ENCODE measurements around the gene VSX1. TPM values are rescaled to one million over a fixed set of nuclear protein-coding genes. Genes with fewer than 3 reads are reported as not detected.

VSX1 gene
- total RNA-seq, 1 donor from 2014 or later = not detected

- FAIRE-seq (no peak), DNase-seq (ENCODE audit: low spot score in 2 of 2) (no peak)
Measured at GRCh38 chr20:25067102-25067987, 14.6 kb downstream of the VSX1 start.

- DNase-seq (ENCODE audit: low spot score in 2 of 2) (no peak), FAIRE-seq (no peak)
Measured at GRCh38 chr20:25066386-25066785, 15.6 kb downstream of the VSX1 start.

GRCh38 chr20:25065625-25066338 lies 16.2 kb downstream of the VSX1 start:
- FAIRE-seq (no peak), DNase-seq (ENCODE audit: low spot score in 2 of 2) (peak in 1 of 2 donors; percentile 70)

DNA sequence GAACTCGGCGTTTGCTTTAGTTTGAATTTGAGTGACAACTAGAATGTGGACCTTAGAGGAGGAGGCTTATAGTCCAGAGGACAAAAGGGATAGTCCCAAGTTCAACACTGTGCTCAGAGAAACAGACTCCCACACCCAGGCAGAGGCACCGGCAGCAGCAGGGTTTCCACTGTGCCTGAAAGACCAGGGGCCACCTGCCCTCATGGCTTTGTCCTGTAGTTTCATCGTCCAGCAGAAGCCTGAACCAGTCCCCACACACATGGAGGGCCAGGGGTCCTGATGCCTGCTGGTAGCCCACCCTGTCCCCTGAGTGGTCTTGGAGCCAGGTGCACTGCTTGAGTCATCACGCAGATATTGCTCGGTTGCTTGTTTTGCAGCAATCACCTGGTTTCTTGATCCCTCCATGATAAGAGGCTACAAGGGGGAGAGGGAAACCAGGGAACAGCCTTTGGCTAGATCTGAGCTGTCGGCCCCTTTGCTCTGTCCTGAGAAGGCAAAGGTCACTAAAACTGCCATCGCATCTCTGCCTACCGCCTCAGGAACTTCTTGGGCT lies 16.8 kb downstream of the VSX1 start:
- FAIRE-seq (no peak), DNase-seq (ENCODE audit: low spot score in 2 of 2) (no peak)

GRCh38 chr20:25064561-25065071 lies 17.3 kb downstream of the VSX1 start:
- no peak for DNase-seq (ENCODE audit: low spot score in 2 of 2)
- no peak for FAIRE-seq

DNA sequence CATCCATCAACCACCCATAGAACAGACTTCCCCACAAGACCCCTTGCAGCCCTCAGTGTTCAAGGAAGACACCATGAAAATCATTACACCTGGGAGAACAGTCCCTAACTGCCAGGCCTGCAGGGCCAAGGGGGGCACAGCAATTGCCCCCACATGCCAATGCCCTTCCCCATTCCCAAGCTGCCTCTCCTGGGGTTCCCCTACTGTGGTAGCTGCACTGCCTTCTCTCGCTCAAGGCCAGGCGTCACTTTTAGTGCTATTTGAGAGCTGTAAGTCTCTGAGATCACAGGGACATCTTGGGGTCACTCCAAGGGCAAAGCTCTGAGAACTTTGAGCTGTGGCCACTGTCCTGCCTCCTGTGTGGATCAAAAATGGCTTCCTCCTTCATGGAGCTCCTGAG lies 18.0 kb downstream of the VSX1 start:
- no peak for FAIRE-seq
- DNase-seq (ENCODE audit: low spot score in 2 of 2) = no peak

GRCh38 chr20:25063546-25063945 lies 18.4 kb downstream of the VSX1 start:
- no peak for FAIRE-seq
- no peak for DNase-seq (ENCODE audit: low spot score in 2 of 2)

GRCh38 chr20:25062841-25063240 lies 19.1 kb downstream of the VSX1 start:
- DNase-seq (ENCODE audit: low spot score in 2 of 2) (no peak), FAIRE-seq (no peak)

DNA sequence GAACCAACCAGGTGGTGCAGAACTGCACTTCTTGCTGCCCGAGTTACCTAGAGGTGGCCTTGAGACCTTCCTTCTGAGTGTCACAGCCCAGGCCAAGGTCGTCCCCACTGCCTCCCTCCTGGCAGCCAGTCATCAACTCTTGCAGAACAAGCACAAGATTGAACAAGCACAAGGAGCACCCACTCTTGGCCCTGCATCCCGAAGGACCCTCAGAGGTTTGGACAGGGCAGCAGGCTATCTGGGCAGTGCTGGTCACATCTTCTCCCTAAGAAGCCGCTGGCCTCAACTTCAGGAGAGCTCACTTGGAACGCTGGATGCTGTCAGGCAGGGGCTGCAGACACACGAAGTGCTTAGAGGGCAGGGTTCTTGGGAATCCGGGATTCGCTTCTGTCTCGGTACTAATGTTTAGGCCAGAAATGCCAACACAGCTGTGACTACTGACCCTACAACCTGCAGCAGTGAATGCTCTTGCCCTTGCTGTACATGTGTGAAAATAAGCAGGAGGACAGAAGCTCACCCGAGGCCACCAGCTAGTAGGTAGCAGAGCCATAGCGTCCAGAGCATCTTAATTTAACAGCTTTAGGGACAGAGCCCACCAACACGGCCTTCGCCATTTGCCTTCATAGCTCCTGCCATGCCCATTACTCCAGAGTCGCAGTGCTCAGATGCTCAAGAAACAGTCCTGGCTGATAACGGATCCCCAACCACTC lies 20.0 kb downstream of the VSX1 start:
- DNase-seq (ENCODE audit: low spot score in 2 of 2) = no peak
- no peak for FAIRE-seq

DNA sequence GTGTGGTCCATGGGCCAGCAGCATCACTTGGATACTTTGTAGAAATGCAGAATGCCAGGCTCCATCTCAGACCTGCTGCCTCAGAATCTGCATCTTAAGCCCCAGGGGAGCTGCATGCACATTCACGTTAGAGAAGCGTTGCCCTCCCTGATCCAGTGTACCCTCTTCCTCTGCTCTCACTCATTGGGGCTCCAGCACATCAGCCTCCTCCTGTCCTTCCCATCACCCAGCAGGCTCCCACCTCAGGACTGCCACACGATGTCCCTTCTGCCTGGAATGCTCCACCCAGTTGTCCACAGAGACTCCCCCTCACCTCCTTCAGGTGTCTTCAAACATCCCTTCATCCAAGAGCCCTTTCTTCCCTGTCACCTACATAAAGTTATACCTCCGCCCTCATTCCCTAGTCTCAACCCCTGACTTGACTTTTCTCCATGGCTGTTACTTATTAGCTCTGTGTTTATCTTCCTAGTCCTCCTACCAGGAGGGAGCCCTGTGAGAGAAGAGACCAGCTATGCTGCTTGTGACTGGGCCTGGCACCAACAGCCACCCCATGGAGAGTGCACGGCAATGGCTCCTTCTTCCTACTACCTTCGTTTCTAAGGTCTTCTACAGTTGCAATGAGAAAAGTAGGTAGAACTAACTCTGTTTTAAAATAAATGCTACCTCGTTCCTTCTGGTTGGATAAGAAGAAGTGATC lies 20.7 kb downstream of the VSX1 start:
- FAIRE-seq (no peak), DNase-seq (ENCODE audit: low spot score in 2 of 2) (no peak)

DNA sequence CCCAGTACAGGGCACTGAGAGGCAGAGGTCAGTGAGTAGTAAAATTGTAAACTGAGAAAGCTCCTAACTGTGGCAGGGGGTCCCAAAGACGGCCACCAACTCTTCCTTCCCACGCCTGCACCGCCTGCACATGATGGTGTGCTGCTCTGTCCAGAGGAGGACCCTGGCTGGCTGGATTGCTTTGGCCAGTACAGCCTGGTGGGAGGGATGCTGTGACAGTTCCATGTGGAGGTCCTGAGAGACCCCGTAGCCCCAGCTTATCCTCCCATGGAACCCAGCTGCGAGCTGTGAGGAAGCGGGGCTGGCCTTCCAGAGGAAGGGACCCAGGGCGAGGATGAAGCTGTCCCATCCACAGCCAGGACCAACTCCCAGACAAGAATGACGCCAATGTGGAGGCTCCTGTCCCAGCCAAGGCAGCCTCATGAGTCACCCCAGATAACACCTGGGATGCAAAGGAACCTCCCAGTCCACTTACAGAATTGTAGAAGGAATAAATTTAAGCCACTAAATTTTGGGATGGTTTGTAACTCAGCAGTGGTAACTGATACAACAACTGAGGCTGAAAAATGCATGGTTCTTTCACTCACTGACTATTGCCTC lies 22.0 kb downstream of the VSX1 start:
- no peak for FAIRE-seq
- no peak for DNase-seq (ENCODE audit: low spot score in 2 of 2)

DNA sequence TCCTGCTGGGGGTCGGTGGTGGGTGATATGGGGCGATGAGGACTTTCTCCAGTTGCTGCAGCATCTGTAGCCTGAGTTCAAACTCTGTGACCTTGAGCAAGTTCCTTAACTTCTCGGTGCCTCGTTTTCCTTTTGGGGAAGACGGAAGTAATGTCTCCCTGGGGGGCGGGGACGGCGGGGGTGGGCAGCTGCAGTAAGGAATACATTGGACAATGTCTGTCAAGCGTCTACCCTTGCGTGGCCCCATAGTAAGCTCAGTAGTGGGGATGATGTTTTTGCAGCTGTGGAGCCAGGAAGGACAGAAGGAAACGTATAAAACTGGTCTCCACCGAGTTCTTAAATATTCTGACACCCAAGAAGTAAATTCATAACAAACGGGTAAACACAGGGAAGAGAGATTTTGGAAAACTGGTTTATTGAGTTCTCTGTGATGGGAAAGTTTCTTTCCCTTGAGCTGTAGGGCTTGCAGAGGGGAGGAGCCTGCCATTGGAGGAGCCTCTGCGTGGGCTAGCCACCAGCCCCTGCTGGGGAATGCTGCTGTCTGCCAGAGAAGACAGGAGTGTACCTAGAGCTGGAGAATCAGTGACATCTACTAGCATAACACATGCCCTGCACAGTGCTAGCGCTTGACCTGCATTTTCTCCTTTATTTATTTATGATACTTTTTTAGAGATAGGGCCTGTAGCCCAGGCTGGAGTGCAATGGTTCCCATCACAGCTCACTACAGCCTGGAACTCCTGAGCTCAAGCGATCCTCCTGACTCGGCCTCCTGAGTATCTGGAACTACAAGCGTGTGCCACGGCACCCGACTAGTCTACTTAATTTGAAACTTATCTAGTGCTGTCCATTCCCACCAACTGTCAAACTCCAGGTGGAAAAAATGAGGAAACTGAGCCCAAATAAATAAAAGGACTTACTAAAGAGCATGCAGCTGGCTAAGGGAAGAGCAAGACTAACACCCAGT lies 22.8 kb downstream of the VSX1 start:
- FAIRE-seq (no peak), DNase-seq (ENCODE audit: low spot score in 2 of 2) (no peak)

DNA sequence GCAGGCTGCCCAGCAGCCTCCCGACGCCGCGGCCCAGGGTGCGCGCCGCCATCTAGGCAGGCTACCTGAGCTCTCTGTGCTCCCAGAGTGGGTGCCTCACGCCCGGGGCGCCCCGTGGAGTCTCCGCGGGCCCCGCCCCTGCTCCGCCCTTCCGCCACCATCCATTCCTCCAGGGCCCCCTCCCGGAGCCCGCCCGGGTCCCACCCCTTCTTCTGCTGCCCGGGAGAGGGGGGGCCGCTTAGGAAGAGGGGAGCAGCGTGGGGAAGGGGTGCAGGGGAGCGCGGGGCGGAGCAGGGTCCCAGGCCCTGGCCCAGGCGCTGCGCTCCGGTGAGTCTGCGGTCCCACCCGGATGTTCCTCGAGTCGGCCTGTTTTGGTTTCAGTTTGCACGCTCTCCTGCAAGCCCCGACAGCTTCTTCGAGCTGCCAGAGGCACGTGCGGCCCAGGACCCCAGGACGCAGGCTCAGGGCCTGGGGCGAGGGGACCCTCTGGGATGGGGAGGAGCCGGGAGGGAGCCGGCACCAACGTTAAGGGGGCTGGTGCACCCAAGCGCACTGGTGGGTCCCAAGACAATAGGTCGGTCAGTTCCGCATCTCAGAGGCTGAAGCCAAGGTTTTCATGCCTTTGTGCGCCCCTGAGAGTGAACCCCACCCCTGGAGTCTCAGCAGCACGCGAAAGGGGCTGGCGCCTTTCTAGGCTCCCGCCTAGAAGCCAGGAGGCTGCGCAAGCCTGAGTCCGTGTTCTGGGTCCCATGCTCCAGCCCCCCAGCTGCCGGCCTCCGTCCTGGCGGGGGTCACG lies 23.7 kb downstream of the VSX1 start, which contains the start of gene ACSS1:
TSS of gene ACSS1 (minus strand) at position 89 of the 796 bp plus-strand sequence. CDS start at position 52, 37 bp downstream.
- FAIRE-seq (no peak), DNase-seq (ENCODE audit: low spot score in 2 of 2) (peak in 1 of 2 donors; percentile 80)

GRCh38 chr20:25057234-25058050 lies 24.5 kb downstream of the VSX1 start:
- no peak for FAIRE-seq

GRCh38 chr20:25056690-25057233 lies 25.2 kb downstream of the VSX1 start:
- no peak for FAIRE-seq
- no peak for DNase-seq (ENCODE audit: low spot score in 2 of 2)

More at GRCh38 chr20:25057234-25058050, 24.5 kb downstream of the VSX1 start:
- DNase-seq (ENCODE audit: low spot score in 2 of 2) = peak; percentile 83 to 90

All from frontal cortex (tissue), 4 donors.